NCI-H345 treated with DMSO at 0.1 percent for 48 hours (cell line): Measurements from ENCODE around the gene TSHZ3.

Experiments used
- DNase-seq: peaks from one replicate; lab custom pipeline; 2025; ENCODE audit not compliant: unreplicated experiment; lab: John Stamatoyannopoulos, UW

The TSHZ3 gene

GRCh38 chr19:31355665-31356289 lies 6.5 kb upstream of the TSHZ3 start:
- DNase-seq = no peak

GRCh38 chr19:31354799-31355664 lies 5.8 kb upstream of the TSHZ3 start:
- no peak for DNase-seq

- DNase-seq = no peak
Measured at GRCh38 chr19:31354316-31354715, 5.1 kb upstream of the TSHZ3 start.

GRCh38 chr19:31353833-31354232 lies 4.6 kb upstream of the TSHZ3 start:
- DNase-seq = no peak

- no peak for DNase-seq
Measured at GRCh38 chr19:31352782-31353651, 3.8 kb upstream of the TSHZ3 start.

- DNase-seq = no peak
Measured at GRCh38 chr19:31352296-31352781, 3.1 kb upstream of the TSHZ3 start.

GRCh38 chr19:31351855-31352195 lies 2.6 kb upstream of the TSHZ3 start:
- DNase-seq = no peak

GRCh38 chr19:31351056-31351854 lies 2.0 kb upstream of the TSHZ3 start:
- no peak for DNase-seq

- DNase-seq = no peak
Measured at GRCh38 chr19:31350693-31351055, 1.4 kb upstream of the TSHZ3 start.

GRCh38 chr19:31350033-31350692 lies 927 bp upstream of the TSHZ3 start:
- no peak for DNase-seq

GRCh38 chr19:31348481-31349159 lies 616 bp downstream of the TSHZ3 start:
- DNase-seq = no peak

GRCh38 chr19:31347828-31348392 lies 1.3 kb downstream of the TSHZ3 start:
- no peak for DNase-seq

GRCh38 chr19:31347354-31347753 lies 1.9 kb downstream of the TSHZ3 start:
- no peak for DNase-seq

- DNase-seq = no peak
Measured at GRCh38 chr19:31346184-31347059, 2.8 kb downstream of the TSHZ3 start.

GRCh38 chr19:31344403-31344802 lies 4.8 kb downstream of the TSHZ3 start:
- no peak for DNase-seq

- DNase-seq = no peak
Measured at GRCh38 chr19:31342926-31343325, 6.3 kb downstream of the TSHZ3 start.

GRCh38 chr19:31340042-31341025 lies 8.9 kb downstream of the TSHZ3 start:
- no peak for DNase-seq
